Measurements from ENCODE around the gene ABCA10. TPM values are rescaled to one million over a fixed set of nuclear protein-coding genes. Genes with fewer than 3 reads are reported as not detected.

Gene ABCA10
- total and polyA plus RNA-seq, 3 donors from 2014 or later: 11.5 to 16.2 (median 13.6) TPM

DNA sequence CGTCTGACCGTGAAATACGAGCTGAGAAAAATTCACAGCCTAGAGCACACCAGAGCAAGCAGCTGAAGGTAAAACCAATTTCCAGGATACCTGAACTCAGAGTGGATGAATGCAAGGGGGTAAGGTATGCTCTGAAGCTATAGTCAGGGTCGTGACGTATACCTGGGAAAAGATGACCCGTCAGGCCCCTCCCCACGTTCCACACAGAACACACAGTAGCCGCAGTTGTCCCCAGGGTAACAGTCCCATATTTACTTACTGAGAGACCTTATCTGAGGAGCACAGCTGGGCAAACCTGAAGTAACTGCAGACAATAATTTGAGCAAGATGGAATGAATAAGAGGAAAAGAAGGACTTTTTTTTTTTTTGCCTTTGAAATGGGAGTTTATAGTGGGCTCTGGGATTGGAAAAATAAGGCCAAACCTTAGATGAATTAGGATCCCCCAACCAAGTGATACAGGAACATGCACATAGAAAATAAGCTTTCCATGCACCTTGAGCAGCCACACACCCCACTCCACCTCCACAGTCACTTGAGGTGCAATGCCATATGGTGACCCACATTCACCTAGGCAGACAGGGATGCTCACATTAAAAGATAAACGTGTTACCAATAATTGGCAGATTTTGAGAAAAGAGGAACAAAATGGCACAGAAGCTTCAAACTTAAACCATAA, 124.9 kb downstream of the ABCA10 start:
- H3K9me3 ChIP-seq: no peaks in the 10 kb centered on the region
- no peak for TF ChIP-seq POLR2A (IDR thresholded peaks at IDR 0.05)
- TF ChIP-seq, protein P1, sequence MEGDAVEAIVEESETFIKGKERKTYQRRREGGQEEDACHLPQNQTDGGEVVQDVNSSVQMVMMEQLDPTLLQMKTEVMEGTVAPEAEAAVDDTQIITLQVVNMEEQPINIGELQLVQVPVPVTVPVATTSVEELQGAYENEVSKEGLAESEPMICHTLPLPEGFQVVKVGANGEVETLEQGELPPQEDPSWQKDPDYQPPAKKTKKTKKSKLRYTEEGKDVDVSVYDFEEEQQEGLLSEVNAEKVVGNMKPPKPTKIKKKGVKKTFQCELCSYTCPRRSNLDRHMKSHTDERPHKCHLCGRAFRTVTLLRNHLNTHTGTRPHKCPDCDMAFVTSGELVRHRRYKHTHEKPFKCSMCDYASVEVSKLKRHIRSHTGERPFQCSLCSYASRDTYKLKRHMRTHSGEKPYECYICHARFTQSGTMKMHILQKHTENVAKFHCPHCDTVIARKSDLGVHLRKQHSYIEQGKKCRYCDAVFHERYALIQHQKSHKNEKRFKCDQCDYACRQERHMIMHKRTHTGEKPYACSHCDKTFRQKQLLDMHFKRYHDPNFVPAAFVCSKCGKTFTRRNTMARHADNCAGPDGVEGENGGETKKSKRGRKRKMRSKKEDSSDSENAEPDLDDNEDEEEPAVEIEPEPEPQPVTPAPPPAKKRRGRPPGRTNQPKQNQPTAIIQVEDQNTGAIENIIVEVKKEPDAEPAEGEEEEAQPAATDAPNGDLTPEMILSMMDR (IDR thresholded peaks at IDR 0.05): no peak
- H3K27me3 ChIP-seq: no peaks in the 10 kb centered on the region
- H3K4me1 ChIP-seq: no peaks in the 10 kb centered on the region
- H3K27ac ChIP-seq: no peak overlapping the region
- WGBS, 2 donors: 88 to 95% methylated on average over 9 of the region's 9 CpGs
- intact Hi-C loops (cut with DNase I; ENCODE audit: low total_unique reads): no loop called here
- no peaks in the 10 kb centered on the region for H3K36me3 ChIP-seq (ENCODE audit: low read depth, missing control alignments)
- no peak for DNase-seq
- H3K4me3 ChIP-seq: no peak overlapping the region

DNA sequence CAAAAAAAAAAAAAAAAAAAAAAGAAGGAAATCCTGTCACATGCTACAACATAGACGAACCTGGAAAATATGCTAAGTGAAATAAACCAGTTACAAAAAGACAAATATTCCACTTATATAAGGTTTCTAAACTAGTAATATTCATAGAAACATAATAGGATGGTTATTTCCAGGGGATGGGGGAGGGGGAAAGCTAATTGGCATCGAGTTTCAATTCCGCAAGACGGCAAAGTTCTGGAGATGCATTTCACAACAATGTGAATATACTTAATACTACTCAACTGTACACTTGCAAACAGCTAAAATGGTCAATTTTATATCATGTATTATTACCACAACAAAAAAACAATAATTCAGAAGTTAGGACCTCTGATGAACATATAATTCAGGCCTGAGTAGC, 130.0 kb downstream of the ABCA10 start:
- Histone ChIP-seq H3K36me3 (ENCODE audit: low read depth, missing control alignments) (no peaks in the 10 kb centered on the region), H3K4me1 (no peaks in the 10 kb centered on the region), H3K27me3 (no peaks in the 10 kb centered on the region), H3K27ac (no peak overlapping the region), H3K4me3 (no peak overlapping the region), H3K9me3 (no peaks in the 10 kb centered on the region)
- TF ChIP-seq, protein P1 (IDR thresholded peaks at IDR 0.05): no peak
- TF ChIP-seq POLR2A (IDR thresholded peaks at IDR 0.05): no peak
- 95 to 96% methylated on average over 4 of the region's 4 CpGs for WGBS, 2 donors
- DNase-seq: no peak
- intact Hi-C loops (cut with DNase I; ENCODE audit: low total_unique reads): no loop called here

Small RNA genes within 50 kb of the gene (microRNA-seq; reads per million reads assigned to microRNA genes)
- 0 reads per million in 2 donors for gene MIR4524A (ENCODE audit: borderline number of aligned reads in 2 of 2, borderline replicate concordance in 1 of 2)
- 0 reads per million in 2 donors for gene MIR4524B (ENCODE audit: borderline number of aligned reads in 2 of 2, borderline replicate concordance in 1 of 2)

Small RNA genes within 50 kb of the gene (small RNA-seq; reads per million reads assigned to genes)
- 0 reads per million in 2 donors for gene MIR4524B

Other genes starting within 250 kb of the ABCA10 start
- 10 to 100 TPM; 12.7 to 13.8 TPM for gene ABCA9, start 167.9 kb downstream of the ABCA10 start, total RNA-seq
- 5.0 TPM for gene ABCA9, start 167.9 kb downstream of the ABCA10 start, polyA plus RNA-seq (ENCODE audit: insufficient read depth, low read depth, low replicate concordance)
- gene ABCA6, start 86.9 kb downstream of the ABCA10 start, total RNA-seq: 10 to 100 TPM; 13.8 to 16.4 TPM
- gene ABCA6, start 86.9 kb downstream of the ABCA10 start, polyA plus RNA-seq (ENCODE audit: insufficient read depth, low read depth, low replicate concordance): 3.1 TPM
- gene ABCA5, start 98.3 kb upstream of the ABCA10 start, total RNA-seq: 10 to 100 TPM; 50.6 to 59.8 TPM
- gene ABCA5, start 98.3 kb upstream of the ABCA10 start, polyA plus RNA-seq (ENCODE audit: insufficient read depth, low read depth, low replicate concordance): 22.6 TPM
- gene MAP2K6, start 185.9 kb upstream of the ABCA10 start, total RNA-seq: 1 to 10 TPM; 2.6 to 2.8 TPM
- 2.7 TPM for gene MAP2K6, start 185.9 kb upstream of the ABCA10 start, polyA plus RNA-seq (ENCODE audit: insufficient read depth, low read depth, low replicate concordance)